NB4 (cell line): ENCODE results near the gene RAB21.

ENCODE experiments used
- MYC ChIP-seq: IDR thresholded peaks from 2 replicates; pipeline ENCODE4 v1.6.1; 2011; ENCODE audit warnings: low read depth, low read length
- POLR2A ChIP-seq: IDR thresholded peaks from 2 replicates; pipeline ENCODE4 v1.6.1; 2011; ENCODE audit warnings: mild to moderate bottlenecking; ENCODE audit not compliant: insufficient read length; ENCODE audit errors: extremely low read depth
- TF ChIP-seq, protein P1 (sequence below): IDR thresholded peaks from one replicate; pipeline ENCODE4 v1.5.1; 2012; ENCODE audit warnings: low read depth, low read length
- TF ChIP-seq, protein P2 (sequence below): IDR thresholded peaks from 2 replicates; pipeline ENCODE4 v1.6.1; 2011; ENCODE audit warnings: low read depth, low read length

DNA sequence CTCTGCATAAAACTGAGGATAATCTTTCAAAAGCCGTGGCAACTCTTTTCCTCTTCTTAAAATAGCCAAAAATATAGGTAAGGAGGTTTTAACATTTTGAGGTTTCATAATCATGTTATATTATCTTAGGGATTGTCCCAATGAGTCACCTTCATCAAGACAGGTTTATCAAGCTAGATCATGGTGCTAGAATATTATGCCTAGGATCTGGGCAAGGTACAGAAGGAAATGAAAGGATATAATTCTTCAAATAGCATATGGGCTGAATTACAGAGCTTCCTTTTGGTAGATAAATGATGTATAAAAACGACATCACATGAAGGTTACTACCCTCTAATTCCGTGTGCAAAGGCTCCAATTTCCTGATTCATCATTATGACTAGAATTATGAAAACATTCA, 56.3 kb downstream of the RAB21 start:
- TF ChIP-seq, protein P1, sequence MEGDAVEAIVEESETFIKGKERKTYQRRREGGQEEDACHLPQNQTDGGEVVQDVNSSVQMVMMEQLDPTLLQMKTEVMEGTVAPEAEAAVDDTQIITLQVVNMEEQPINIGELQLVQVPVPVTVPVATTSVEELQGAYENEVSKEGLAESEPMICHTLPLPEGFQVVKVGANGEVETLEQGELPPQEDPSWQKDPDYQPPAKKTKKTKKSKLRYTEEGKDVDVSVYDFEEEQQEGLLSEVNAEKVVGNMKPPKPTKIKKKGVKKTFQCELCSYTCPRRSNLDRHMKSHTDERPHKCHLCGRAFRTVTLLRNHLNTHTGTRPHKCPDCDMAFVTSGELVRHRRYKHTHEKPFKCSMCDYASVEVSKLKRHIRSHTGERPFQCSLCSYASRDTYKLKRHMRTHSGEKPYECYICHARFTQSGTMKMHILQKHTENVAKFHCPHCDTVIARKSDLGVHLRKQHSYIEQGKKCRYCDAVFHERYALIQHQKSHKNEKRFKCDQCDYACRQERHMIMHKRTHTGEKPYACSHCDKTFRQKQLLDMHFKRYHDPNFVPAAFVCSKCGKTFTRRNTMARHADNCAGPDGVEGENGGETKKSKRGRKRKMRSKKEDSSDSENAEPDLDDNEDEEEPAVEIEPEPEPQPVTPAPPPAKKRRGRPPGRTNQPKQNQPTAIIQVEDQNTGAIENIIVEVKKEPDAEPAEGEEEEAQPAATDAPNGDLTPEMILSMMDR, result no peak
- TF ChIP-seq, protein P2, sequence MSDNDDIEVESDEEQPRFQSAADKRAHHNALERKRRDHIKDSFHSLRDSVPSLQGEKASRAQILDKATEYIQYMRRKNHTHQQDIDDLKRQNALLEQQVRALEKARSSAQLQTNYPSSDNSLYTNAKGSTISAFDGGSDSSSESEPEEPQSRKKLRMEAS, result no peak
- no peak for TF ChIP-seq POLR2A
- TF ChIP-seq MYC, result no peak
